ENCODE results near the gene KLHL7.

Gene KLHL7

DNA sequence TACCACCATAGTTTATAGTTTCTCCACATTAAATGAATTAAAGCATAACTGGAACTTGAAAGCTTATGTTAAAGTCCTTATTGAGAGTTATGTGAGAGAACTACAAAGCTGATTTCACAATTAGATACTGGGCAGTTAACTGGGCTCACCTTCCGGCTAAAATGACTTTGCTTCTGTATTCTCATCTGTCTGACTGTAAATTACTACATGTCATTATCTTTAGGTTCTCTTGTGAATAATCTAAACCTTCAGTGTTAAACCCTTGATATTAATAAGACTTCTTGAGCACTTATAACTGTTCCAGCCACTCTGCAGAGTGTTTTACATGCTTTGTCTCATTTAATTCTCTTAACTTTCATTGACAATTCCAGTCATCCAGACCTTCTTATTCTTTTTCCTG, 3.9 kb downstream of the KLHL7 start:
- no peak overlapping the region for H3K9ac ChIP-seq (ENCODE audit: low read length)

DNA sequence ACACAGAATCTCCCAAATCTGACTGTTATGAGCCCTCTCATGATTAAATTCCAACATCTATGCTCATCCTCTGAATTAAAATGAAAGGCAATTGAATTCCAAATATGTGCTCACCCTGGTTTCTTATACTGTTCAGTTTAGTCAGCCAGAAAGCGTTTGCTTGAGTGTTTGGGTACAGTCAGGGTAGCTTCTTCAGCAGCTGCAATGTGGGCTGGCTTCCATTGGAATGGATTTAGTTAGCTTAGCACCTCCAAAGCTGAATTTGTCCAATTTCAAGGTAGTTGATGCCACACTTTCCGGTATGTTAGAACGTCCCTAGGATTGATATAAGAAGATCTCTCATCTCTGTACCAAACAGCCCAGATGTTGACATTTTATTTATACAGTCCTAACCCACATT, 9.3 kb downstream of the KLHL7 start:
- no peaks in the 10 kb centered on the region for H3K9me3 ChIP-seq (ENCODE audit: low read length)
- H3K4me3 ChIP-seq (ENCODE audit: low read depth, low read length, poor library complexity, severe bottlenecking): no peak overlapping the region
- H3K27me3 ChIP-seq (ENCODE audit: insufficient read depth, low read length): no peaks in the 10 kb centered on the region
- TF ChIP-seq, protein P1, sequence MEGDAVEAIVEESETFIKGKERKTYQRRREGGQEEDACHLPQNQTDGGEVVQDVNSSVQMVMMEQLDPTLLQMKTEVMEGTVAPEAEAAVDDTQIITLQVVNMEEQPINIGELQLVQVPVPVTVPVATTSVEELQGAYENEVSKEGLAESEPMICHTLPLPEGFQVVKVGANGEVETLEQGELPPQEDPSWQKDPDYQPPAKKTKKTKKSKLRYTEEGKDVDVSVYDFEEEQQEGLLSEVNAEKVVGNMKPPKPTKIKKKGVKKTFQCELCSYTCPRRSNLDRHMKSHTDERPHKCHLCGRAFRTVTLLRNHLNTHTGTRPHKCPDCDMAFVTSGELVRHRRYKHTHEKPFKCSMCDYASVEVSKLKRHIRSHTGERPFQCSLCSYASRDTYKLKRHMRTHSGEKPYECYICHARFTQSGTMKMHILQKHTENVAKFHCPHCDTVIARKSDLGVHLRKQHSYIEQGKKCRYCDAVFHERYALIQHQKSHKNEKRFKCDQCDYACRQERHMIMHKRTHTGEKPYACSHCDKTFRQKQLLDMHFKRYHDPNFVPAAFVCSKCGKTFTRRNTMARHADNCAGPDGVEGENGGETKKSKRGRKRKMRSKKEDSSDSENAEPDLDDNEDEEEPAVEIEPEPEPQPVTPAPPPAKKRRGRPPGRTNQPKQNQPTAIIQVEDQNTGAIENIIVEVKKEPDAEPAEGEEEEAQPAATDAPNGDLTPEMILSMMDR (IDR thresholded peaks at IDR 0.05; ENCODE audit: low read length): no peak
- no peak for TF ChIP-seq EZH2 (IDR thresholded peaks at IDR 0.05; ENCODE audit: borderline replicate concordance, low read length)
- H4K20me1 ChIP-seq (ENCODE audit: insufficient read depth, low read length): no peaks in the 10 kb centered on the region
- H3K4me2 ChIP-seq (ENCODE audit: low read length): no peak overlapping the region
- H3K79me2 ChIP-seq (ENCODE audit: insufficient read depth, low read length): no peaks in the 10 kb centered on the region
- H3K27ac ChIP-seq (ENCODE audit: low read depth, low read length, poor library complexity, severe bottlenecking): no peak overlapping the region
- no peaks in the 10 kb centered on the region for H3K9me2 ChIP-seq (ENCODE audit: low read depth, low read length)
- peaks cover 4% of the 10 kb centered on the region for H3K4me1 ChIP-seq (ENCODE audit: insufficient read depth, low read length, severe bottlenecking)
- no peaks in the 10 kb centered on the region for H3F3A ChIP-seq (ENCODE audit: insufficient read depth, low read length)
- no peaks in the 10 kb centered on the region for H3K36me3 ChIP-seq (ENCODE audit: insufficient read depth, low read length)
- H2AFZ ChIP-seq (ENCODE audit: low read length): no peak overlapping the region
- H3K9ac ChIP-seq (ENCODE audit: low read length): no peak overlapping the region

More for the DNA sequence above, 3.9 kb downstream of the KLHL7 start:
- no peaks in the 10 kb centered on the region for H4K20me1 ChIP-seq (ENCODE audit: insufficient read depth, low read length)
- H3K79me2 ChIP-seq (ENCODE audit: insufficient read depth, low read length): peaks cover 6% of the 10 kb centered on the region; the same call in 1 of the 2 replicates
- no peaks in the 10 kb centered on the region for H3F3A ChIP-seq (ENCODE audit: insufficient read depth, low read length)
- no peak for TF ChIP-seq EZH2 (IDR thresholded peaks at IDR 0.05; ENCODE audit: borderline replicate concordance, low read length)
- TF ChIP-seq, protein P1 (IDR thresholded peaks at IDR 0.05; ENCODE audit: low read length): no peak
- H3K4me1 ChIP-seq (ENCODE audit: insufficient read depth, low read length, severe bottlenecking): peaks cover 26% of the 10 kb centered on the region
- H3K4me3 ChIP-seq (ENCODE audit: low read depth, low read length, poor library complexity, severe bottlenecking): no peak overlapping the region
- H3K27ac ChIP-seq (ENCODE audit: low read depth, low read length, poor library complexity, severe bottlenecking): no peak overlapping the region
- H3K9me3 ChIP-seq (ENCODE audit: low read length): no peaks in the 10 kb centered on the region
- H3K9me2 ChIP-seq (ENCODE audit: low read depth, low read length): no peaks in the 10 kb centered on the region
- no peak overlapping the region for H2AFZ ChIP-seq (ENCODE audit: low read length)
- no peaks in the 10 kb centered on the region for H3K36me3 ChIP-seq (ENCODE audit: insufficient read depth, low read length)
- H3K4me2 ChIP-seq (ENCODE audit: low read length): no peak overlapping the region
- no peaks in the 10 kb centered on the region for H3K27me3 ChIP-seq (ENCODE audit: insufficient read depth, low read length)

DNA sequence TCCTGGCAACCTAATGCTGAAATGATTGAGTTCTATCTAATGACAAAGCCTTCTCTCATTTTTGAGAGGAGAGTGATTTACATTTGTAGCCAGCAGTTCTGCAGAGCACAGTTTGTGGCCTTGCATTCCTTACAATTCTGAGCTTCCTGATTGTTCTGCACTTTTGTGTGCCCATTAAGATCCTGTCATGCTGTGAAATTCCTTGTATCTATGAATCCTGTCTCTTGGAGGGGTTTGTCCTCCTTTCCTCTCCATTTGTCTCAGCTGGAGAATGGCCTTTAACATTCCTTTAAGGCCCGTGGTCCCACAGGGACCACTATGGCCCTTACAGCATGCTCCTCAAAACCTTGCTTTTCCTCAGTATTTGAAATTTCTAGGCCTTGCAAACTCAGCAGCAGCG, 10.4 kb downstream of the KLHL7 start:
- Histone ChIP-seq H3K4me1 (ENCODE audit: insufficient read depth, low read length, severe bottlenecking) (peaks cover 4% of the 10 kb centered on the region), H3K4me2 (ENCODE audit: low read length) (no peak overlapping the region), H2AFZ (ENCODE audit: low read length) (no peak overlapping the region), H3K4me3 (ENCODE audit: low read depth, low read length, poor library complexity, severe bottlenecking) (no peak overlapping the region), H3K27me3 (ENCODE audit: insufficient read depth, low read length) (no peaks in the 10 kb centered on the region), H3K79me2 (ENCODE audit: insufficient read depth, low read length) (no peaks in the 10 kb centered on the region), H3K9ac (ENCODE audit: low read length) (no peak overlapping the region), H3K9me3 (ENCODE audit: low read length) (no peaks in the 10 kb centered on the region), H3K27ac (ENCODE audit: low read depth, low read length, poor library complexity, severe bottlenecking) (no peak overlapping the region), H3K9me2 (ENCODE audit: low read depth, low read length) (no peaks in the 10 kb centered on the region), H3F3A (ENCODE audit: insufficient read depth, low read length) (no peaks in the 10 kb centered on the region), H4K20me1 (ENCODE audit: insufficient read depth, low read length) (no peaks in the 10 kb centered on the region), H3K36me3 (ENCODE audit: insufficient read depth, low read length) (no peaks in the 10 kb centered on the region)
- TF ChIP-seq EZH2 (IDR thresholded peaks at IDR 0.05; ENCODE audit: borderline replicate concordance, low read length): no peak

DNA sequence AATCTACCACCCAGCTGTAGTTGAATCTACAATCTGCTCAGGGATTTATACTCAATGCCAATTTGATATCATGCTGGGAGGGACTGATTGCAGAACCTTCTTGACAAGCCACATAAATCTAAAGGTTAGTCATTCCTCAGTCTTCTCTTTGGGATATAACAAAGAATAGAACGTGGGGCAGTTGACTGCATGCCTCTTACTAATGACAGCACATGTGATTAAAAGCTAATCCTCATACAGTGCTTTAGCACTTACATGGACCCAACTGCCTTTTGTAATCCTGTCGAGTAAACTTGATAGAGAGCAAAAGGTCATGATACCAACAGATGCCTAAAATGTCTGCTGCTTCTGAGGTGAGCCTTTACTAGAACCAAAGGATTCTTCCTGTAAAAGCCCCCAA, 12.3 kb downstream of the KLHL7 start:
- TF ChIP-seq, protein P1 (IDR thresholded peaks at IDR 0.05; ENCODE audit: low read length): no peak
- no peak for TF ChIP-seq EZH2 (IDR thresholded peaks at IDR 0.05; ENCODE audit: borderline replicate concordance, low read length)
- no peaks in the 10 kb centered on the region for H3K36me3 ChIP-seq (ENCODE audit: insufficient read depth, low read length)
- H3K4me1 ChIP-seq (ENCODE audit: insufficient read depth, low read length, severe bottlenecking): peaks cover 4% of the 10 kb centered on the region
- H2AFZ ChIP-seq (ENCODE audit: low read length): no peak overlapping the region
- H3K4me2 ChIP-seq (ENCODE audit: low read length): no peak overlapping the region
- H3K4me3 ChIP-seq (ENCODE audit: low read depth, low read length, poor library complexity, severe bottlenecking): no peak overlapping the region
- H3K9ac ChIP-seq (ENCODE audit: low read length): no peak overlapping the region
- no peaks in the 10 kb centered on the region for H3F3A ChIP-seq (ENCODE audit: insufficient read depth, low read length)
- no peaks in the 10 kb centered on the region for H4K20me1 ChIP-seq (ENCODE audit: insufficient read depth, low read length)
- H3K27me3 ChIP-seq (ENCODE audit: insufficient read depth, low read length): no peaks in the 10 kb centered on the region
- H3K9me2 ChIP-seq (ENCODE audit: low read depth, low read length): no peaks in the 10 kb centered on the region
- H3K79me2 ChIP-seq (ENCODE audit: insufficient read depth, low read length): no peaks in the 10 kb centered on the region
- no peaks in the 10 kb centered on the region for H3K9me3 ChIP-seq (ENCODE audit: low read length)
- H3K27ac ChIP-seq (ENCODE audit: low read depth, low read length, poor library complexity, severe bottlenecking): no peak overlapping the region

Measured in OCI-LY1 (cell line).